GM18498 (cell line): ENCODE measurements around the gene POLA1.
A peak's percentile ranks its signal among the peaks of the same experiment; 100 is the strongest.

Experiments used
- ATAC-seq: cut with Tn5 transposase; IDR thresholded peaks from one replicate; pipeline ENCODE4 v1.9.1; 2021; ENCODE audit warnings: mild to moderate bottlenecking, moderate library complexity; ENCODE audit not compliant: unreplicated experiment

The POLA1 gene

GRCh38 chrX:24870143-24870542 lies 176.4 kb downstream of the POLA1 start:
- ATAC-seq: no peak

- no peak for ATAC-seq
These were observed 181.0 kb downstream of the POLA1 start for GRCh38 chrX:24874604-24875247.

- ATAC-seq: no peak
These were observed 183.0 kb downstream of the POLA1 start for GRCh38 chrX:24876530-24877287.

GRCh38 chrX:24877288-24877664 lies 183.6 kb downstream of the POLA1 start:
- ATAC-seq: no peak

- ATAC-seq: peak; percentile 66
These were observed 184.3 kb downstream of the POLA1 start for GRCh38 chrX:24877854-24878650.

- ATAC-seq: no peak
These were observed 186.0 kb downstream of the POLA1 start for GRCh38 chrX:24879679-24880078.

- ATAC-seq: no peak
These were observed 193.2 kb downstream of the POLA1 start for GRCh38 chrX:24886916-24887315.

GRCh38 chrX:24890677-24891076 lies 197.0 kb downstream of the POLA1 start:
- ATAC-seq: no peak

- ATAC-seq: no peak
These were observed 205.7 kb downstream of the POLA1 start for GRCh38 chrX:24899391-24899790.

GRCh38 chrX:24900234-24900633 lies 206.5 kb downstream of the POLA1 start:
- ATAC-seq: no peak

GRCh38 chrX:24902806-24903205 lies 209.1 kb downstream of the POLA1 start:
- no peak for ATAC-seq

GRCh38 chrX:24918715-24919114 lies 225.0 kb downstream of the POLA1 start:
- ATAC-seq: no peak

GRCh38 chrX:24920769-24921168 lies 227.1 kb downstream of the POLA1 start:
- ATAC-seq: no peak

GRCh38 chrX:24925430-24925829 lies 231.7 kb downstream of the POLA1 start:
- ATAC-seq: no peak

- no peak for ATAC-seq
These were observed 233.7 kb downstream of the POLA1 start for GRCh38 chrX:24927372-24927771.

GRCh38 chrX:24928114-24928513 lies 234.4 kb downstream of the POLA1 start:
- ATAC-seq: no peak

- no peak for ATAC-seq
These were observed 240.6 kb downstream of the POLA1 start for GRCh38 chrX:24934279-24934678.

- ATAC-seq: no peak
These were observed 251.3 kb downstream of the POLA1 start for GRCh38 chrX:24945009-24945408.

- ATAC-seq: no peak
These were observed 252.7 kb downstream of the POLA1 start for GRCh38 chrX:24946369-24946768.

GRCh38 chrX:24954732-24955131 lies 261.0 kb downstream of the POLA1 start:
- no peak for ATAC-seq

GRCh38 chrX:24955372-24955930 lies 261.7 kb downstream of the POLA1 start:
- ATAC-seq: no peak
